ENCODE measurements around the gene TRIM72.
"Not testable (repeated sequence)": the region's sequence is repeated elsewhere in the genome, so short reads cannot be mapped to it uniquely, and the experiment has no call there.

Gene TRIM72

DNA sequence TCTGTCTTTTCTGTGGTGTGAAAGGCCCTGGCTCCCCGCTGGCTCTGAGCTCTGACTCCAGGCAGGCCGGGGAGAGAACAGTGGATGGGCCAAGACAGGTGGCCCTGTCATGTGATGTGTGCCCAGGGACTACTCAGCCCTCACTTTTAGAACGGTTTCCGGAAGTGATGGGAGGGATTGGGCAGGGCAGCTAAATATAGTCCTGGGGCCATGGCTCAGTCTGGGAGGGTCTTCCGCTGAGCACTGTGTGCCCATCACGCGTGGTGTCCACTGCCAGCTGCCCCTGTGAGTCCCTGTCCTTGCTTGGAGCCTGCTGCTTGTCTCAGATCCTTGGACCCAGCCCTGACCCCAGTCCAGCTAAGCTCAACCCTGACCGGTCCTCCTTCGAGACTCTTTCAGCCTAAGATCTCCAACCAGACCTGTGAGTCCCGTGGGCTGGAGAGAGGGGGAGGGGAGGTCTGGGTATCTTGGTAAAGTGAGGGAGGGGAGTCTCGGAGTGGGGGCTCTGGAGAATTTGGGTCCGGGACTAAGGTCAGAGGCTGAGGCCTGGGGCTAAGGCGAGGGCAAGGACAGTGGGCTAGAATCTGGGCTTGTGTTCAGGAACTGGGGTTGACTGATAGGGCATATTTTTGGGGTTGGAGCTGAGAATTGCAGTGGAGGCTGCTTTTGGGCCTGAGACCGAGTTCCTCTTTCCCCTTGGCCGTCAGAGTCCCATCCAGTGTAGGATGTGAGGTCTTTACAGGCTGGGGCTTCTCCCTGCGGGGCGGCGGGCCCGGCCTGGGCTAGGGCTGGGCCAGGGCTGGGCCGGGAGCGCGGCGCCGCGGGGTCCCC, at the start of gene TRIM72:
TSS of gene TRIM72 (plus strand) at position 243 of the 831 bp plus-strand sequence. CDS start 620 bp downstream, outside the sequence.
- Histone ChIP-seq H3K9ac (ENCODE audit: low read length) (no peak within 1 kb of the TSS), H3K4me3 (ENCODE audit: low read depth in 1 of 2, low read length in 2 of 2) (peak within 1 kb of the TSS; percentile 21 to 47), H3K27me3 (ENCODE audit: control insufficient read depth in 1 of 2, insufficient read depth in 2 of 2, low read length in 2 of 2) (peaks cover 24 to 55% of the 10 kb centered on the region in 2 donors), H3K27ac (ENCODE audit: low read depth, low read length) (no peak within 1 kb of the TSS), H3K4me1 (ENCODE audit: insufficient read depth, low read length) (peaks cover 19% of the 10 kb centered on the region), H3K9me3 (ENCODE audit: low read length) (no peaks in the 10 kb centered on the region), H3K36me3 (ENCODE audit: insufficient read depth, low read length) (no peaks in the 10 kb centered on the region)

DNA sequence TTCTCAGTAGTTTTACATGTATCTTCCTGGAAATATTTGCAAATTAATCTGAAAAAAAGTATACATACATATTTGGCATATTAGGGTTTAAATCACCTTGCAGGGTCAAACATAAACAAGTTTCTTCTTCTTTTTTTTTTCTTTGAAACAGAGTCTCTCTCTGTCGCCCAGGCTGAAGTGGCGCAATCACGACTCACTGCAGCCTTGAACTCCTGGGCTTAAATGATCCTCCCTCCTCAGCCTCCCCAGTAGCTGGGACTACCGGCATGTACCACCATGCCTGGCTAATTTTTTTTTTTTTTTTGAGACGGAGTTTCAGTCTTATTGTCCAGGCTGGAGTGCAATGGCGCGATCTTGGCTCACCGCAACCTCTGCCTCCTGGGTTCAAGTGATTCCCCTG, 46.6 kb upstream of the TRIM72 start:
- H3K9ac ChIP-seq (ENCODE audit: low read length) = no peak overlapping the region
- H3K4me3 ChIP-seq (ENCODE audit: low read depth in 1 of 2, low read length in 2 of 2) = no peak overlapping the region
- H3K4me1 ChIP-seq (ENCODE audit: insufficient read depth, low read length) = no peaks in the 10 kb centered on the region
- no peaks in the 10 kb centered on the region for H3K9me3 ChIP-seq (ENCODE audit: low read length)
- no peaks in the 10 kb centered on the region for H3K27me3 ChIP-seq (ENCODE audit: control insufficient read depth in 1 of 2, insufficient read depth in 2 of 2, low read length in 2 of 2)
- no peak overlapping the region for H3K27ac ChIP-seq (ENCODE audit: low read depth, low read length)
- no peaks in the 10 kb centered on the region for H3K36me3 ChIP-seq (ENCODE audit: insufficient read depth, low read length)

GRCh38 chr16:31168848-31169247, 45.1 kb upstream of the TRIM72 start:
- Histone ChIP-seq H3K4me3 (ENCODE audit: low read depth in 1 of 2, low read length in 2 of 2) (no peak overlapping the region), H3K27me3 (ENCODE audit: control insufficient read depth in 1 of 2, insufficient read depth in 2 of 2, low read length in 2 of 2) (no peaks in the 10 kb centered on the region), H3K4me1 (ENCODE audit: insufficient read depth, low read length) (no peaks in the 10 kb centered on the region), H3K36me3 (ENCODE audit: insufficient read depth, low read length) (no peaks in the 10 kb centered on the region), H3K9ac (ENCODE audit: low read length) (no peak overlapping the region), H3K27ac (ENCODE audit: low read depth, low read length) (no peak overlapping the region), H3K9me3 (ENCODE audit: low read length) (no peaks in the 10 kb centered on the region)

DNA sequence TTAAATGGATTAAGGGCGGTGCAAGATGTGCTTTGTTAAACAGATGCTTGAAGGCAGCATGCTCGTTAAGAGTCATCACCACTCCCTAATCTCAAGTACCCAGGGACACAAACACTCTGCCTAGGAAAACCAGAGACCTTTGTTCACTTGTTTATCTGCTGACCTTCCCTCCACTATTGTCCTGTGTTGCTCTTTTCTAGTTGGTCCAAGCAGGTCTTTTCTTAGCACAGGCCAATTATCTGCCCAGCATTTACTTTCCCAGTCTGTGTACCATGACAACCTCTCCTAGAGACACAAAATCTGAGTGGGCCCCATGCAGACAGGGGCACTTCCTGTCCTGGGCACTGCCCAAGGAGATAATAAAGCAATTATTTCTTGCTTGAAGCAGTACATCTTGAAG, 43.9 kb upstream of the TRIM72 start:
- H3K4me1 ChIP-seq (ENCODE audit: insufficient read depth, low read length); H3K27ac ChIP-seq (ENCODE audit: low read depth, low read length); H3K36me3 ChIP-seq (ENCODE audit: insufficient read depth, low read length); H3K9ac ChIP-seq (ENCODE audit: low read length); H3K4me3 ChIP-seq (ENCODE audit: low read depth in 1 of 2, low read length in 2 of 2); H3K27me3 ChIP-seq (ENCODE audit: control insufficient read depth in 1 of 2, insufficient read depth in 2 of 2, low read length in 2 of 2); H3K9me3 ChIP-seq (ENCODE audit: low read length): not testable (repeated sequence)

DNA sequence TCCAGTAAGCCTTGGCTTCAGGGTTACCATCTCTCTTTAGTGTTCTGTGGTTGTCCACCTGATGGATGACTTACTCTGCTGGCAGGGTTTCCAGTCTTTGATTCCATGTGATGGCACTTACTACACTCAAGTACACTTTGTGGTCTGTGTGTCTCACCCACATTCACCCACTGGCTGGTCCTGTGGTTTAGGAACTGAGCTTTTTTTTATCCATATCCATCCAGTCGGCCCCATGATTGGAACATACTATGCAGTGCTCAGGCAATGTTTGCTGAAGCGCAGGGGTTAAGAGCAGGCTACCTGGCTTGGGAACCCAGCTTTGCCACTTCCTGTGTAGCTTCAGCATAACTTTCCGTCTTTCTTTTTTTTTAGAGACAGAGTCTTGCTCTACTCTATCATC, 36.8 kb upstream of the TRIM72 start:
- Histone ChIP-seq H3K27ac (ENCODE audit: low read depth, low read length) (no peak overlapping the region), H3K9ac (ENCODE audit: low read length) (no peak overlapping the region), H3K9me3 (ENCODE audit: low read length) (no peaks in the 10 kb centered on the region), H3K27me3 (ENCODE audit: control insufficient read depth in 1 of 2, insufficient read depth in 2 of 2, low read length in 2 of 2) (no peaks in the 10 kb centered on the region), H3K4me3 (ENCODE audit: low read depth in 1 of 2, low read length in 2 of 2) (no peak overlapping the region), H3K36me3 (ENCODE audit: insufficient read depth, low read length) (no peaks in the 10 kb centered on the region), H3K4me1 (ENCODE audit: insufficient read depth, low read length) (peaks cover 15% of the 10 kb centered on the region)

DNA sequence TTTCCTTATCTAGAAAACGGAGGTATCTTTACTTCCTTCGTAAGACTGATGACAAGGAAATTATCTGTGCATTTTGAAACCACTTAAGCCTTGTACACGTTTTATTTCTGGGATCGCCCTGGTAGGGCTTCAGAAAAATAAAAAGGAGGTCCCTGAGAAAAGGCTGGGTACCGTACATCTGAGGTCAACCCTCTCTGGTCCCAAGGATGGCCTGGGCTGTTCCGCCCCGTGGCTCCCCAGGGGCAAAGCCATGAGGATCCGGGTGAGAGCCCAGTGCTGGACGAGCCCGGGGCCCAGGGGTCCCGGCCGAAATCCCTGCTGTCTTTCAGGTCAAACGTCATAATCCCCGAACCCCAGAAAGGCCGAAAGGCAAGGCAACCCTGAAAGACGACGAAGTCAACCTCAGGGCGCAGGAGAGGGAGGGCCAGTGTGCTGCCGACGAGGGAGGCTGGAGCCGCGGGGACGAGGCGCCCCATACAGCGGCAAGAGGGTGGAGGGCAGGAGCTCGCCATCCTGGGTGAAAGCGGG, 34.6 kb upstream of the TRIM72 start:
- Histone ChIP-seq H3K4me3 (ENCODE audit: low read depth in 1 of 2, low read length in 2 of 2) (peak overlapping the region; percentile 65 to 92), H3K9me3 (ENCODE audit: low read length) (no peaks in the 10 kb centered on the region), H3K36me3 (ENCODE audit: insufficient read depth, low read length) (peaks cover 19% of the 10 kb centered on the region), H3K4me1 (ENCODE audit: insufficient read depth, low read length) (peaks cover 35% of the 10 kb centered on the region), H3K27ac (ENCODE audit: low read depth, low read length) (peak overlapping the region; percentile 88), H3K9ac (ENCODE audit: low read length) (peak overlapping the region; percentile 99), H3K27me3 (ENCODE audit: control insufficient read depth in 1 of 2, insufficient read depth in 2 of 2, low read length in 2 of 2) (no peaks in the 10 kb centered on the region)

DNA sequence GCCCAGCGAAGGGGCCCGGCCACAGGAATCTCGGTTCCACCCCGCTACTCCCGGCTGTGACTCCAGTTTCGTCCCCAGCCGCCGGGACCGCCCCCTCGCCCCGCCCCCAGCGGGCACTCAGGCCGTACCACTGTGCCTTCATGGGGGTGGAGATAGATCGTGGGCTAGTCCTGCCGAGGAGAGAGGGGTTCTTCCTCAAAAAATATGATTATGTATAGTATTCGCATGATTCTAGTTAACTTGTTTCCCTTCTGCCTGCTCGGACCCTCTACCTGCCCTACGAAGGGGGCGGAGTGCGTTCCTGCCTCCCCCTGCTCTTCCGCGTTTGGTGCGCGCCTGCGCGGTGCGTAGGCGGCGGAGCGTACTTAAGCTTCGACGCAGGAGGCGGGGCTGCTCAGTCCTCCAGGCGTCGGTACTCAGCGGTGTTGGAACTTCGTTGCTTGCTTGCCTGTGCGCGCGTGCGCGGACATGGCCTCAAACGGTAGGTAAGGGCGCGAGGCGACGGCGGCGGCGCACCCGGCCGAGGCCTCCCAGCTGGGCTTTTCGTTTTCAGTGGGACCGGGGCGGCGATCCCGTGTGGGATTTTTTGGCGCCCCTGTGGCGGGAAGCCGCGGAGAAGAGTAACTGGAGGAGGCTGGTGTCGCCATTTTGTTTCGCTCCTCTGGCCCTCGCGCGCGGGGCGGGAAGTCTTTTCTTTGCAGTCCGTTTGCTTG, 34.0 kb upstream of the TRIM72 start, which contains the start of gene FUS:
TSS of gene FUS (plus strand) at position 393 of the 713 bp plus-strand sequence. CDS start at position 469, 76 bp downstream.
- Histone ChIP-seq H3K4me1 (ENCODE audit: insufficient read depth, low read length) (peaks cover 35% of the 10 kb centered on the region), H3K9me3 (ENCODE audit: low read length) (no peaks in the 10 kb centered on the region)

DNA sequence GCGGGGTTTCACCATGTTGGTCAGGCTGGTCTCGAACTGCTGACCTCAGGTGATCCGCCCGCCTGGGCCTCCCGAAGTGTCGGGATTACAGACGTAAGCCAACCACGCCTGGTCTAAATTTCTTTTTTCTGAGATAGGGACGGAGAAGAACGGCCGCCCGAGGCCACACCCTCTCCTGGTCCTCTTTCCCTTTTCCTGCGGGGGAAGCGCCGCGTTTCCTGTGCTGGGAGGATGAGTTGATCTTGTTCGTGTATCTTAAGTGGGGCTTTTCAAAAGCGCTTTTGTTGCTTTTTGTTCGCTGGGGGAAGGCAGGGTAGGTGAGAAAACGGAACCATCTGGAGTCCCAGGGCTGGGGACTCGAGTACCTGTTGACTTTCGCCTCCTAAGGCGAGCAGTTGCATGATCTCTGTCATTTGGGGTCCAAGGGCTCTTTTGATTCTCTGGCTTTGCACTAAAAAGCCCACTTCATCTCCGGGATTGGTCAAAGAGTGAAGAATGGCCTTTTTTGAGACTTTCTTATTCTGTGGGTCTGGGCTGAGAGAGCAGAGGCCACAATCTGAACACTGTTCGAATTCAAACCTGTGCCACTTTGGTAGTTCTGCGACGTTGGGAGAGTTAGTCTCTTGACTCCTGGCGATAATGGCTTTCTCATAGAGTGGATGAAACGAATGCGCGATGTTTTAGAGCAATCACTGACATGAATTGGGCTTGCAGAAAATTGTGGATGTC, 32.7 kb upstream of the TRIM72 start:
- Histone ChIP-seq H3K9ac (ENCODE audit: low read length) (peak overlapping the region; percentile 35), H3K36me3 (ENCODE audit: insufficient read depth, low read length) (peaks cover 37% of the 10 kb centered on the region), H3K27me3 (ENCODE audit: control insufficient read depth in 1 of 2, insufficient read depth in 2 of 2, low read length in 2 of 2) (no peaks in the 10 kb centered on the region), H3K4me1 (ENCODE audit: insufficient read depth, low read length) (peaks cover 35% of the 10 kb centered on the region), H3K27ac (ENCODE audit: low read depth, low read length) (peak overlapping the region; percentile 88), H3K9me3 (ENCODE audit: low read length) (no peaks in the 10 kb centered on the region), H3K4me3 (ENCODE audit: low read depth in 1 of 2, low read length in 2 of 2) (peak overlapping the region; percentile 65 to 92)

More for the DNA sequence above, 34.0 kb upstream of the TRIM72 start, which contains the start of gene FUS:
- Histone ChIP-seq H3K27ac (ENCODE audit: low read depth, low read length) (peak within 1 kb of the TSS; percentile 88), H3K9ac (ENCODE audit: low read length) (peak within 1 kb of the TSS; percentile 99), H3K36me3 (ENCODE audit: insufficient read depth, low read length) (peaks cover 24% of the 10 kb centered on the region), H3K4me3 (ENCODE audit: low read depth in 1 of 2, low read length in 2 of 2) (peak within 1 kb of the TSS; percentile 65 to 92), H3K27me3 (ENCODE audit: control insufficient read depth in 1 of 2, insufficient read depth in 2 of 2, low read length in 2 of 2) (no peaks in the 10 kb centered on the region)

GRCh38 chr16:31182391-31182790, 31.5 kb upstream of the TRIM72 start:
- Histone ChIP-seq H3K27me3 (ENCODE audit: control insufficient read depth in 1 of 2, insufficient read depth in 2 of 2, low read length in 2 of 2) (no peaks in the 10 kb centered on the region), H3K4me1 (ENCODE audit: insufficient read depth, low read length) (peaks cover 35% of the 10 kb centered on the region), H3K4me3 (ENCODE audit: low read depth in 1 of 2, low read length in 2 of 2) (peak overlapping the region in 1 of 2 donors; percentile 36), H3K9me3 (ENCODE audit: low read length) (no peaks in the 10 kb centered on the region), H3K9ac (ENCODE audit: low read length) (no peak overlapping the region), H3K36me3 (ENCODE audit: insufficient read depth, low read length) (peaks cover 49% of the 10 kb centered on the region), H3K27ac (ENCODE audit: low read depth, low read length) (no peak overlapping the region)

DNA sequence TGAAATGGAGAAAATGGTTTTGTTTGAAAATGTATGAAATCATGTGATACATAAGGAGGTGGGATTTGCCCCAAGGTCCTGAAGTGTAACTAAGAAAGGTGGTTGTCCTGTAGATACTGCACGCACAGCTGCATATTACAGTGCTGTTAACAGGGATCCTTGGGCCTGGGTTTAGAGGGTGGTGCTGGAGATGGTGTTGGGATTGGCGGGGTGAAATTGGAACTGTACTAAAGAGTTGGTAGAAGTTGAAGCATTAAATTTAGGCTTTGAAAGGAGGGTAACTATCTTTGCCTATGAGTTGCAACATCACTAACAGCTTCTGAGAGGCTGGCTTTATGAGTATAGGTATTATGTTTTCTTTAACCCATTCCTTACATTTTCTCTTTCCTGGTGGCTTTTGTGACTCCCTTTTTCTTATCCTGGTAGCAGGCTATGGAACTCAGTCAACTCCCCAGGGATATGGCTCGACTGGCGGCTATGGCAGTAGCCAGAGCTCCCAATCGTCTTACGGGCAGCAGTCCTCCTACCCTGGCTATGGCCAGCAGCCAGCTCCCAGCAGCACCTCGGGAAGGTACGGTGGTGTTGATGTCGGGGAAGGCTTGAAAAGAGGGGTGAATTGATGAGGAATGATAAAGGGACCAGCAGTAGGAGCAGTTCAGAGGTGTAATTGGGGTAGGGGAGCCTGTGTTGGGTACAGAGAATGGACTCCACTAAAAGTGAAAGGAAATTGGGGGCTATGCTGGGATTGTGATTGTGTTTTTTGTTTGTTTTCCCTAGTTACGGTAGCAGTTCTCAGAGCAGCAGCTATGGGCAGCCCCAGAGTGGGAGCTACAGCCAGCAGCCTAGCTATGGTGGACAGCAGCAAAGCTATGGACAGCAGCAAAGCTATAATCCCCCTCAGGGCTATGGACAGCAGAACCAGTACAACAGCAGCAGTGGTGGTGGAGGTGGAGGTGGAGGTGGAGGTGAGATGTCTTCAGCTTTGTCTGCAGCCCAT, 30.2 kb upstream of the TRIM72 start:
- Histone ChIP-seq H3K27ac (ENCODE audit: low read depth, low read length) (no peak overlapping the region), H3K4me3 (ENCODE audit: low read depth in 1 of 2, low read length in 2 of 2) (no peak overlapping the region), H3K36me3 (ENCODE audit: insufficient read depth, low read length) (peaks cover 60% of the 10 kb centered on the region), H3K9ac (ENCODE audit: low read length) (no peak overlapping the region), H3K4me1 (ENCODE audit: insufficient read depth, low read length) (peaks cover 34% of the 10 kb centered on the region), H3K9me3 (ENCODE audit: low read length) (no peaks in the 10 kb centered on the region), H3K27me3 (ENCODE audit: control insufficient read depth in 1 of 2, insufficient read depth in 2 of 2, low read length in 2 of 2) (no peaks in the 10 kb centered on the region)

Measured in muscle layer of colon (tissue), 2 donors.